Gastroesophageal sphincter (tissue), 4 donors: ENCODE results near the gene RANBP3. TPM values are rescaled to one million over a fixed set of nuclear protein-coding genes. Genes with fewer than 3 reads are reported as not detected.

ENCODE experiments used
- ATAC-seq: fragments of 150-250 bp; one replicate; pipeline ENCODE4 v1.9.1; 2016; ENCODE audit warnings: mild to moderate bottlenecking, moderate library complexity
- H3K27ac ChIP-seq, 4 donors: fragments of 200-600 bp; sonication (generic) in 3 of 4; 1 replicate in 3 of 4; 2 replicates in 1 of 4; pipeline ENCODE4 v1.5.1; 2016 to 2019
- H3K27me3 ChIP-seq: fragments of 200-600 bp; sonication (generic); one replicate; pipeline ENCODE4 v1.5.1; 2019
- H3K36me3 ChIP-seq, 2 donors: fragments of 200-600 bp; sonication (generic); one replicate each; pipeline ENCODE4 v1.5.1; 2019; ENCODE audit warnings: control low read depth in 1 of 2
- H3K4me1 ChIP-seq, 3 donors: fragments of 200-600 bp; sonication (generic); 1 replicate in 2 of 3; 2 replicates in 1 of 3; pipeline ENCODE4 v1.5.1; 2016 to 2019; ENCODE audit warnings: control low read depth in 2 of 3
- H3K4me3 ChIP-seq, 2 donors: fragments of 200-600 bp; sonication (generic); one replicate each; pipeline ENCODE4 v1.5.1; 2019; ENCODE audit warnings: mild to moderate bottlenecking in 1 of 2, moderate library complexity in 1 of 2
- H3K9me3 ChIP-seq, 3 donors: fragments of 200-600 bp; sonication (generic); one replicate each; pipeline ENCODE4 v1.5.1; 2017 to 2019; ENCODE audit warnings: control low read depth in 2 of 3
- EP300 ChIP-seq: sonication (generic); formaldehyde crosslinking; IDR thresholded peaks from one replicate; pipeline ENCODE4 v1.6.1; 2017; ENCODE audit warnings: antibody characterized with exemption, mild to moderate bottlenecking
- POLR2A ChIP-seq, 2 donors: fragments of 450-650 bp; IDR thresholded peaks; one replicate each; pipeline ENCODE4 v1.6.1; 2017; ENCODE audit warnings: antibody characterized with exemption in 2 of 2, mild to moderate bottlenecking in 2 of 2, moderate library complexity in 1 of 2
- POLR2AphosphoS5 ChIP-seq: sonication (generic); formaldehyde crosslinking; IDR thresholded peaks from one replicate; pipeline ENCODE4 v1.6.1; 2017; ENCODE audit warnings: antibody characterized with exemption
- WGBS, 2 donors: methylation state at CpG; one replicate each; pipeline ENCODE4 v1.1.5; 2018; ENCODE audit warnings: low coverage in 1 of 2; 5-methylcytosine and 5-hydroxymethylcytosine counted together
- total RNA-seq, 4 donors: library from RNA; depleted of rRNA; stranded (reverse); fragments of >200 nt; gene quantifications; one replicate each; pipeline ENCODE4 v1.1.0, GENCODE V29; 2016
- TF ChIP-seq, protein P1 (sequence below), 4 experiments: fragments of 200-600 bp in 2 of 4; fragments of 450-650 bp in 2 of 4; sonication (generic) in 1 of 4; IDR thresholded peaks; one replicate each; pipeline ENCODE4 v1.5.1; 2017 to 2019; ENCODE audit warnings: antibody characterized with exemption in 4 of 4, mild to moderate bottlenecking in 2 of 4, moderate library complexity in 2 of 4

Gene RANBP3
- total RNA-seq, 4 donors from 2014 or later = 87.0 to 125 (median 104) TPM

DNA sequence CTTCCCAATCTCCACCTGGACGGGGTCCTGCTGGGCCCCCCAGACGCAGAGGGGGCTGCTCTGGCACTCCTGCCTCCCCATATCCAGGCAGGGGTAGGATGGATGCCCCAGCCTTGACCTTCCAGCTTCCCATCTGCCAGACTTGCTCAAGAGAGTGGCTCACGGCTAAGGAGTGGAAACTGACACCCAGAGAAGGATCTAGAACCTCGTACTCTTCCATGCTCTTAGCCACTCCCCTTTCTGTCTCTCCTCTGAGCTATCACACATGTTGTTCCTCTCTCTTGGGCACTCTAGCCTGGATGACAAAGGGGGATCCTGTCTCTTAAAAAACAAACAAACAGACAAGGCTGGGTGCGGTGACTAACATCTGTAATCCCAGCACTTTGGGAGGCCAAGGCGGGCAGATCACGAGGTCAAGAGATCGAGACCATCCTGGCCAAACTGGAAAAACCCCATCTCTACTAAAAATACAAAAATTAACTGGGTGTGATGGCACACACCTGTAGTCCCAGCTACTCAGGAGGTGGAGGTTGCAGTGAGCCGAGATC is 95.4 kb downstream of the RANBP3 start:
- H3K9me3 ChIP-seq = no peaks in the 10 kb centered on the region
- H3K36me3 ChIP-seq = no peaks in the 10 kb centered on the region
- H3K4me1 ChIP-seq = peaks cover 0 to 61% (median 12%) of the 10 kb centered on the region in 3 donors
- no peak overlapping the region for H3K4me3 ChIP-seq
- no peak for ATAC-seq
- no peaks in the 10 kb centered on the region for H3K27me3 ChIP-seq
- 35 to 78% methylated on average over 2 to 3 of the region's 9 CpGs for WGBS, 2 donors
- peak overlapping the region in 3 of 4 donors; percentile 78 to 88 (median 83) for H3K27ac ChIP-seq
- TF ChIP-seq EP300 = no peak
- TF ChIP-seq POLR2AphosphoS5 = no peak
- TF ChIP-seq POLR2A (IDR thresholded peaks at IDR 0.05) = no peak
- TF ChIP-seq, protein P1, sequence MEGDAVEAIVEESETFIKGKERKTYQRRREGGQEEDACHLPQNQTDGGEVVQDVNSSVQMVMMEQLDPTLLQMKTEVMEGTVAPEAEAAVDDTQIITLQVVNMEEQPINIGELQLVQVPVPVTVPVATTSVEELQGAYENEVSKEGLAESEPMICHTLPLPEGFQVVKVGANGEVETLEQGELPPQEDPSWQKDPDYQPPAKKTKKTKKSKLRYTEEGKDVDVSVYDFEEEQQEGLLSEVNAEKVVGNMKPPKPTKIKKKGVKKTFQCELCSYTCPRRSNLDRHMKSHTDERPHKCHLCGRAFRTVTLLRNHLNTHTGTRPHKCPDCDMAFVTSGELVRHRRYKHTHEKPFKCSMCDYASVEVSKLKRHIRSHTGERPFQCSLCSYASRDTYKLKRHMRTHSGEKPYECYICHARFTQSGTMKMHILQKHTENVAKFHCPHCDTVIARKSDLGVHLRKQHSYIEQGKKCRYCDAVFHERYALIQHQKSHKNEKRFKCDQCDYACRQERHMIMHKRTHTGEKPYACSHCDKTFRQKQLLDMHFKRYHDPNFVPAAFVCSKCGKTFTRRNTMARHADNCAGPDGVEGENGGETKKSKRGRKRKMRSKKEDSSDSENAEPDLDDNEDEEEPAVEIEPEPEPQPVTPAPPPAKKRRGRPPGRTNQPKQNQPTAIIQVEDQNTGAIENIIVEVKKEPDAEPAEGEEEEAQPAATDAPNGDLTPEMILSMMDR (IDR thresholded peaks at IDR 0.05) = no peak

DNA sequence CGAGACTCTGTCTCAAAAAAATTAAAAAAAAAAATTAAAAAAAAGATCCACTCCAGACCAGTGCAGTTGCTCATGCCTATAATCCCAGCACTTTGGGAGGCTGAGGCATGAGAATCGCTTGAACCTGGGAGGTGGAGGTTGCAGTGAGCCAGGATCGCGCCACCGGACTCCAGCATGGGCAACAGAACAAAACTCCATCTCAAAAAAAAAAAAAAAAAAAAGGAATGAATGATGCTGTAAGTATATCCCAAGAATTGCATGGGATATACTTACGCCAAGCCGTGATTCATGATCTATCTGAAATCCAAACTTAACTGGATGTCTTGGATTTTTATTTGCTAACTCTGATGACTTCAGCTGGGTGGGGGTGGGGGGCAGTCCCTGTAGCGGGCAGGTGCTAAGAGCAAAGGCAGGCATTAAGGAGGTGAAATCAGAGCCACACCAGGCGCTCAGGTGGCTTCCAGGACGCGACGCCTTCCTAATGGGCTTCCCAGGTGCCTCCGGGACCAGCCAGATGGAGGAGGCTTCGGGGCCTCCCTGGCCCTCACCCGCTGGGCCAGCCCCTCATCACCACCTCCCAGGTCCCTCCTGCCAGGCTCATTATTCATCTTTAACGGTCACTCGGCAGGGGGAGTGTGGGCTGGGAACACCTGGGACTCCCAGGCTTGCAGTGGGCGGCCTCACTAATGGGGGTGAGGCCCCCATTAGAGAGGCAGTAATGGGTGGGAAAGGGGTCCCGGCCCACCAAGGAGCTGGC is 96.2 kb downstream of the RANBP3 start:
- ATAC-seq = no peak

DNA sequence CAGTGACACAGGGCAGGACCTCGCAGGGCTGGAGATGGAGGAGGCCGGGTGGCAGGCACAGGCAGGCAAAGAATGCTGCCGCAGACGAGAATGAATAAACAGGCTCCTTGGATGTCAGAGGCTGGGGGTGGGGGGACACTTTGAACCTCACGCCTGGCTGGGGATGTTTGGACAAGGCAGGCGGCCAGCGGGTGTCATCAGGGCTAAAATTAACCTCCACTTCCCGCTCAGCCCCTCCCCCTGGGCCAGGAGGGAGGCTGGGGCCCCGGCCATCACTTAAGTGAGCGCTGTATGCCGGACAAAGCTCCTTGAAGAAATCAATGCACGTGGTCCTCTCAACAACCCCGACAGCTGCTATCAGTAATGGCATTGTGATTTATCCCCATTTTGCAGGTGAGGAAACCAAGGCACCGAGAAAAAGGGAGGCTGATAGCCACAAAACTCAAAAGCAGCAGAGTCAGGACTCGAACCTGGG is 97.3 kb downstream of the RANBP3 start:
- H3K27ac ChIP-seq = peak overlapping the region; percentile 64 to 88 (median 82)
- H3K4me3 ChIP-seq = no peak overlapping the region
- peaks cover 0 to 66% (median 12%) of the 10 kb centered on the region in 3 donors for H3K4me1 ChIP-seq

More for the DNA sequence above, 96.2 kb downstream of the RANBP3 start:
- Histone ChIP-seq H3K9me3 (no peaks in the 10 kb centered on the region), H3K4me1 (peaks cover 0 to 61% (median 12%) of the 10 kb centered on the region in 3 donors), H3K36me3 (no peaks in the 10 kb centered on the region), H3K27ac (peak overlapping the region in 3 of 4 donors; percentile 78 to 88 (median 85)), H3K27me3 (peaks cover under 1% of the 10 kb centered on the region), H3K4me3 (no peak overlapping the region)
- TF ChIP-seq POLR2A (IDR thresholded peaks at IDR 0.05) (no peak), POLR2AphosphoS5 (no peak), EP300 (no peak)
- TF ChIP-seq, protein P1 (IDR thresholded peaks at IDR 0.05) = no peak
- 68 to 78% methylated on average over 4 to 8 of the region's 19 CpGs for WGBS, 2 donors

DNA sequence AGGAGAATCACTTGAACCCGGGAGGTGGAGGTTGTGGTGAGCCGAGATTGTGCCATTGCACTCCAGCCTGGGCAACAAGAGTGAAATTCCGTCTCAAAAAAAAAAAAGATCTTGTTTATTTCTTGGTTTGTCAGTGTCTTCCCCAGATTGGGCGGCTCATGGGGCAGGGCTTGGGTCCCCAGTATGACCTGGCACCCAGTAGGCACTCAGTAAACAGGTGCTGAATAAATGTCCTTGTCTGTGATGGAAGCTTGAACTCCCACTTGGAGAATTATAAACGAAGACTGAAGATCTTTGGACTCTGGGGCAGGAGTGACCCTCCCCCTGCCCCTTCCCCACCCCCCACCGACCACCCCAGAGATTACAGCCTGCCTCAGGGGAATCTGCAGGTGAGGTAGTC is 97.7 kb downstream of the RANBP3 start:
- H3K4me1 ChIP-seq = peaks cover 0 to 66% (median 12%) of the 10 kb centered on the region in 3 donors
- TF ChIP-seq EP300 (no peak), POLR2A (IDR thresholded peaks at IDR 0.05) (no peak), POLR2AphosphoS5 (no peak)
- TF ChIP-seq, protein P1 (IDR thresholded peaks at IDR 0.05) = no peak
- WGBS, 2 donors = no CpG with 5 or more reads among the region's 6 CpGs
- no peaks in the 10 kb centered on the region for H3K36me3 ChIP-seq
- no peaks in the 10 kb centered on the region for H3K9me3 ChIP-seq
- ATAC-seq = no peak
- H3K27ac ChIP-seq = peak overlapping the region; percentile 64 to 88 (median 82)
- H3K4me3 ChIP-seq = no peak overlapping the region
- H3K27me3 ChIP-seq = peaks cover 6% of the 10 kb centered on the region

More for the DNA sequence above, 97.3 kb downstream of the RANBP3 start:
- peaks cover 6% of the 10 kb centered on the region for H3K27me3 ChIP-seq
- H3K9me3 ChIP-seq = no peaks in the 10 kb centered on the region
- no peaks in the 10 kb centered on the region for H3K36me3 ChIP-seq
- TF ChIP-seq POLR2AphosphoS5 (peak; percentile 85), POLR2A (IDR thresholded peaks at IDR 0.05) (no peak), EP300 (no peak)
- TF ChIP-seq, protein P1 (IDR thresholded peaks at IDR 0.05) = no peak
- WGBS, 2 donors = 16 to 60% methylated on average over 1 to 7 of the region's 15 CpGs
- peak; percentile 96 for ATAC-seq
